DND-41 (cell line): ENCODE data around the gene TMEM109.
A peak's percentile ranks its signal among the peaks of the same experiment; 100 is the strongest.
"Not testable (repeated sequence)": the region's sequence is repeated elsewhere in the genome, so short reads cannot be mapped to it uniquely, and the experiment has no call there.

Experiments
- ATAC-seq: fragments of 200-7000 bp; cut with Tn5 transposase; 3 replicates; pipeline ENCODE4 v1.9.1; 2021; ENCODE audit warnings: low read depth; ENCODE audit not compliant: insufficient read depth
- DNase-seq: peaks from one replicate; pipeline ENCODE4 v3.0.0-alpha.2; 2020
- H2AFZ ChIP-seq: 2 replicates; pipeline ENCODE4 v1.6.0; 2012; ENCODE audit warnings: low read depth, low read length
- H3K27ac ChIP-seq: 2 replicates; pipeline ENCODE4 v1.5.1; 2012; ENCODE audit warnings: low read length, inconsistent platforms
- H3K27me3 ChIP-seq: fragments of 200-600 bp; sonication (generic); 2 replicates; pipeline ENCODE4 v1.6.0; 2012; ENCODE audit warnings: low read length, mild to moderate bottlenecking, inconsistent platforms; ENCODE audit not compliant: insufficient read depth, poor library complexity
- H3K36me3 ChIP-seq: 2 replicates; pipeline ENCODE4 v1.5.1; 2012; ENCODE audit warnings: low read length, inconsistent platforms; ENCODE audit not compliant: insufficient read depth
- H3K4me1 ChIP-seq: 2 replicates; pipeline ENCODE4 v1.5.1; 2012; ENCODE audit warnings: mild to moderate bottlenecking, low read length; ENCODE audit not compliant: insufficient read depth
- H3K4me2 ChIP-seq: 2 replicates; pipeline ENCODE4 v1.6.0; 2012; ENCODE audit warnings: mild to moderate bottlenecking, moderate library complexity, low read length, inconsistent platforms; ENCODE audit not compliant: insufficient read depth
- H3K4me3 ChIP-seq, 2 experiments: fragments of 200-600 bp in 1 of 2; shearing (Covaris generic) in 1 of 2; 2 replicates each; pipeline ENCODE4 v1.5.1; 2012 to 2016; ENCODE audit warnings: inconsistent platforms in 2 of 2, low read length in 2 of 2, mild to moderate bottlenecking in 2 of 2, low read depth in 1 of 2, moderate library complexity in 1 of 2
- H3K79me2 ChIP-seq: 2 replicates; pipeline ENCODE4 v1.6.0; 2012; ENCODE audit warnings: low read length, inconsistent platforms; ENCODE audit not compliant: insufficient read depth
- H3K9ac ChIP-seq: 2 replicates; pipeline ENCODE4 v1.6.0; 2012; ENCODE audit warnings: low read depth, mild to moderate bottlenecking, inconsistent platforms, low read length, moderate library complexity
- H3K9me3 ChIP-seq: 2 replicates; pipeline ENCODE4 v1.5.1; 2012; ENCODE audit warnings: low read length, moderate library complexity, mild to moderate bottlenecking, inconsistent platforms; ENCODE audit not compliant: insufficient read depth, severe bottlenecking
- H4K20me1 ChIP-seq: 2 replicates; pipeline ENCODE4 v1.6.0; 2012; ENCODE audit warnings: low read length; ENCODE audit not compliant: insufficient read depth
- EZH2 ChIP-seq: IDR thresholded peaks from 3 replicates; pipeline ENCODE4 v1.6.1; 2012; ENCODE audit warnings: borderline replicate concordance, low read depth, mild to moderate bottlenecking, moderate library complexity, low read length, inconsistent platforms; ENCODE audit not compliant: severe bottlenecking
- TF ChIP-seq, protein P1 (sequence below): IDR thresholded peaks from 2 replicates; pipeline ENCODE4 v1.5.1; 2012; ENCODE audit warnings: borderline replicate concordance, low read length, moderate library complexity, mild to moderate bottlenecking; ENCODE audit not compliant: poor library complexity, severe bottlenecking; ENCODE audit errors: extremely low read depth

TMEM109 gene

DNA sequence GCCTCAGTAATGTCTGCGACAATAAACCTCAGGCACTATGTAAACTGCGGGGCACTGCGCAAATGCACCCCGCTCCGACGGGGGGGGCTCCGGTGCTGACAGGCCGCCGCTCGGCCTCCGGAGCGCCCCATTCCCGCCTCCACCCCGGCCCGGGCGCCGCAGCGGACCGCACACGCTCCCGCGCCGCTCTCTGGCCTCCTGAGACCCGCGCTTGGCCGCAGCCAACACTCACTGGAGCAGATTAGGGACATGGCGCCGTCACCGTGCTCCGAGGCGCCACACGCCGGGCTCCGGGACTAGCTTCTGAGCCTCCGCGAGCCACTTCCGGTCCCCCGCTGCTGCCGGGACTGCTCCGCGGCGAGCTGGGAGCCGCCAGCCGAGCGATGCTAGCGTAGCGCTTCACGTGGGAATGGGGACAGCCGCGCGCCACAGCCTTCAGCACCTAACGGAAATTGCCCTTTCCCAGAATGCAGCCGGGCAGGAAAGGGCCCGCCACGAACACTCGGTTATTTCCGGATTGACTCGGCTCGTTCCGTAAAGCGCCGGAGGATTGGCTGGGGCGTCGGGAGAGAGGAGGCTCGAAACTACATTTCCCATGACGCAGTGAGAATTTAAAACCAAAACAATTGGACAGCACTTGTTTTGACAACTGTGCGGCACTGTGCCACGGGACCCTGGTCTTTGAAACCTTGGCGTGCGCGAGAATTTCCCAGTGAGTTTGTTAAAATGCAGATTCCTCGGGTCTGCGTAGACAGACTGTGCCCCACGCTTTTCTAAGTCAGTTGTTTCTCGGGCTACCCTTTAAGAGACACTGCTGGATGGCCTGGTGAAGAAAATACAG, 7.6 kb upstream of the TMEM109 start, which contains the start of gene PRPF19:
TSS of gene PRPF19 (minus strand) at position 454 of the 841 bp plus-strand sequence. CDS start at position 251, 203 bp downstream.
- Histone ChIP-seq H3K27me3 (no peaks in the 10 kb centered on the region), H3K27ac (peak within 1 kb of the TSS; percentile 86), H2AFZ (peak within 1 kb of the TSS; percentile 74), H3K4me3 (peak within 1 kb of the TSS; percentile 95 to 98), H3K9me3 (no peaks in the 10 kb centered on the region), H3K36me3 (peaks cover 37% of the 10 kb centered on the region), H3K9ac (peak within 1 kb of the TSS; percentile 99), H4K20me1 (peaks cover 45% of the 10 kb centered on the region), H3K79me2 (peaks cover 44% of the 10 kb centered on the region), H3K4me2 (peak within 1 kb of the TSS; percentile 74), H3K4me1 (peaks cover 39% of the 10 kb centered on the region)
- peak; percentile 99 for DNase-seq
- no peak for TF ChIP-seq EZH2
- TF ChIP-seq, protein P1, sequence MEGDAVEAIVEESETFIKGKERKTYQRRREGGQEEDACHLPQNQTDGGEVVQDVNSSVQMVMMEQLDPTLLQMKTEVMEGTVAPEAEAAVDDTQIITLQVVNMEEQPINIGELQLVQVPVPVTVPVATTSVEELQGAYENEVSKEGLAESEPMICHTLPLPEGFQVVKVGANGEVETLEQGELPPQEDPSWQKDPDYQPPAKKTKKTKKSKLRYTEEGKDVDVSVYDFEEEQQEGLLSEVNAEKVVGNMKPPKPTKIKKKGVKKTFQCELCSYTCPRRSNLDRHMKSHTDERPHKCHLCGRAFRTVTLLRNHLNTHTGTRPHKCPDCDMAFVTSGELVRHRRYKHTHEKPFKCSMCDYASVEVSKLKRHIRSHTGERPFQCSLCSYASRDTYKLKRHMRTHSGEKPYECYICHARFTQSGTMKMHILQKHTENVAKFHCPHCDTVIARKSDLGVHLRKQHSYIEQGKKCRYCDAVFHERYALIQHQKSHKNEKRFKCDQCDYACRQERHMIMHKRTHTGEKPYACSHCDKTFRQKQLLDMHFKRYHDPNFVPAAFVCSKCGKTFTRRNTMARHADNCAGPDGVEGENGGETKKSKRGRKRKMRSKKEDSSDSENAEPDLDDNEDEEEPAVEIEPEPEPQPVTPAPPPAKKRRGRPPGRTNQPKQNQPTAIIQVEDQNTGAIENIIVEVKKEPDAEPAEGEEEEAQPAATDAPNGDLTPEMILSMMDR = no peak
- ATAC-seq = peak; percentile 91

DNA sequence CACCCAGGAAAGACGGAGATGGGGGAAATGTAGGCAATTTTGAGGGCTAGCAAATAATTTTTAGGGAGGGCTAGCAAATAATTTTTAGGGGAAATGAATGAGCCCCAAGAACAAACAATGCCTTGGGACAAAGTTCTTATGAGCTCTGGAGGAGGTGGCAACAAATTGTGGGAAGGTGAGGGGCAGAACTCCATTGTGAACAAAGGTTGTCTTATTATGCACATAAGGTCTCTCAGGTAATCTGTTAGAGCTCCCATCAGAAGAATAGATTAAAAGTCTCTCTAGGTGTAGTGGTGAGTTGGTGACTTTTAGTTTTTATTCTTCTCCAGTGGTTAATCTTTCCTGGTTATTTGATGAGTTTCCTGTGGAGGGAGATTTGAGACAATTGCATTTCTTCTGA, 5.2 kb upstream of the TMEM109 start:
- Histone ChIP-seq H2AFZ (no peak overlapping the region), H3K27ac (no peak overlapping the region), H3K9me3 (no peaks in the 10 kb centered on the region), H3K4me3 (no peak overlapping the region), H4K20me1 (peaks cover 22% of the 10 kb centered on the region; the same call in 1 of the 2 replicates), H3K27me3 (no peaks in the 10 kb centered on the region), H3K4me1 (peaks cover 38% of the 10 kb centered on the region), H3K4me2 (no peak overlapping the region), H3K36me3 (peaks cover 13% of the 10 kb centered on the region), H3K79me2 (peaks cover 26% of the 10 kb centered on the region), H3K9ac (no peak overlapping the region)
- TF ChIP-seq EZH2 = no peak
- TF ChIP-seq, protein P1 = no peak
- ATAC-seq (no peak), DNase-seq (no peak)

GRCh38 chr11:60909680-60910280, 4.2 kb upstream of the TMEM109 start:
- not testable (repeated sequence) for H3K27me3 ChIP-seq, H3K9ac ChIP-seq, H3K36me3 ChIP-seq, H2AFZ ChIP-seq, H3K4me3 ChIP-seq, H3K4me2 ChIP-seq, ATAC-seq, DNase-seq, H3K27ac ChIP-seq, H3K9me3 ChIP-seq
- Histone ChIP-seq H3K4me1 (peaks cover 31% of the 10 kb centered on the region), H4K20me1 (peaks cover 15% of the 10 kb centered on the region; the same call in 1 of the 2 replicates), H3K79me2 (peaks cover 26% of the 10 kb centered on the region)

DNA sequence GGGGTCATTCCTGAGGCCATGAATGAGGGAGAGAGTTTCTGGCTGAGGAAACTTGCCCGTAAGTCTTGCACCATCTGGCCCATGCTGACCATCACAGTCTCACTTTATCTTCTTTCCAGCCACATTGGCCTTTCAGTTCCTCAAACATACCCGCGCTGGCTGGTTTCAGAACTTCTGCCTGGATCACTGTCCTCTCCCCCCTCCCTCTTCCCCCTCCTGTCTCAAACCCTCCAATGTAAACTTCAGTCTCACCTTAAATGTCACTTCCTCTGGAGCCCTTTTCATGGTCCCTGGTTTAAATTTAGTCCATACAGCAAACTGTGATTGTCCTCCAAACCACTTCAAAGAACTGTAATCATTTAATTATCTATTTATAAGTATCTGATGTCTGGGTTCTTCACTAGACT, 3.7 kb upstream of the TMEM109 start:
- no peak overlapping the region for H3K4me2 ChIP-seq
- TF ChIP-seq, protein P1 = no peak
- no peak for TF ChIP-seq EZH2

More for the DNA sequence above, 3.7 kb upstream of the TMEM109 start:
- H3K4me1 ChIP-seq = peaks cover 31% of the 10 kb centered on the region
- H4K20me1 ChIP-seq = peaks cover 15% of the 10 kb centered on the region; the same call in 1 of the 2 replicates
- no peaks in the 10 kb centered on the region for H3K9me3 ChIP-seq
- no peaks in the 10 kb centered on the region; the same call in 1 of the 2 replicates for H3K36me3 ChIP-seq
- no peak overlapping the region for H3K4me3 ChIP-seq
- H3K27ac ChIP-seq = no peak overlapping the region
- H2AFZ ChIP-seq = no peak overlapping the region
- DNase-seq (no peak), ATAC-seq (no peak)
- H3K9ac ChIP-seq = no peak overlapping the region
- H3K27me3 ChIP-seq = no peaks in the 10 kb centered on the region
- peaks cover 26% of the 10 kb centered on the region for H3K79me2 ChIP-seq
